ENCODE measurements around the gene RAPGEFL1. TPM values are rescaled to one million over a fixed set of nuclear protein-coding genes. Genes with fewer than 3 reads are reported as not detected.
A peak's percentile ranks its signal among the peaks of the same experiment; 100 is the strongest.
"Not testable (repeated sequence)": the region's sequence is repeated elsewhere in the genome, so short reads cannot be mapped to it uniquely, and the experiment has no call there.

The RAPGEFL1 gene
- total RNA-seq, 2 experiments from 2014 or later: 3.1 to 4.0 TPM

DNA sequence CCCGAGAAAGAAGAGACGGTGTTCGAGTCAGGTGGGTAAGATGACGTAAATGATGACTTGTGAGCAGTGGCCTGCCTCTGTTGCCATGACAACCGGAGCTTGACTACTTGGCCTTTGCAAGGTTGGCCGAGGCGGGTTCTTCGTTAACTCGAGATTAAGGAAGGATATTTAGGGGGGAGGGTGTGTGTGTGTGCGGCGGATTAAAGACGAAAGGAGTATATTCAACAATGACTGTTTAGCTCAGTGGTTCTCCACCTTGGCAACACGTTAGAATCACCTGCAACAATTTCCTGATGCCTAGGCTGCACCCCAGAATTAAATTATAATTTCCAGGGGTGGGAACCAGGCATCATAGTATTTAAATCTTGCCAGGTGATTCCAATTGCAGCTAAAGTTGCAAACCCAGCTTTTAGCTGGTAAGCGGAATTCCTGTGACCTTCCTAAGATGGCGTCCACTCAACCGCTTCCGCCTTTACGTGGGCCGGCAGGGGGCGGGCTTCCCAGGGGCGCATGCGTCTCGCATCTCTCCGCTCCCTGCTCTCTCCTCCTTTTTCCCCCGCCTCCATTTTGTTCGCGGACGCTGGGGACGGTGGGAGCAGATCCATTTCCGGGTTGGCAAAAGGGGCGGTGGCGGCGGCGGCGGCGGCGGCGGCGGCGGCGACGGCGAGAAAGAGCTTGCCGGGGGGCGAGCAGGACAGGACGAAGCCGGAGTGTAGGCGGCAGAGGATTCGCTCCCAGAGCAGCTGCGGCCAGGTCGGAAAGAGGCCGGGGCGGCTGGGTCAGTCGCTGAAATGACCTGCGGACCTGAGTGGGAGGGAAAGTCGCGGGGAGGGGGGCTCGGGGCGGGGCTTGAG lies 41.7 kb downstream of the RAPGEFL1 start, which contains the start of gene WIPF2:
Gene WIPF2 (plus strand): TSS at position 565 of the 854 bp plus-strand sequence. CDS start 37,156 bp downstream, outside the sequence.
- peaks cover 24% of the 10 kb centered on the region for H3K4me1 Mint-ChIP-seq (ENCODE audit: low read depth)
- H3K27me3 Mint-ChIP-seq (ENCODE audit: low read depth): no peaks in the 10 kb centered on the region
- H3K4me3 Mint-ChIP-seq: peak within 1 kb of the TSS; percentile 82
- DNase-seq: peak; percentile 99
- CTCF ChIA-PET: interaction anchor here (0.7 to 2.3 kb wide), 21 partner anchors 11 to 140 kb away, joined by 3 to 11 read pairs (median 4); no protein-coding TSS in a partner anchor
- H3K27ac Mint-ChIP-seq: peak within 1 kb of the TSS; percentile 95
- intact Hi-C loops (cut with micrococcal nuclease): loop anchor here (1.0 to 10.0 kb wide), 5 partner anchors 64 to 326 kb away; partner anchors contain the start of genes CASC3 and CDC6
- H3K36me3 Mint-ChIP-seq (ENCODE audit: low read depth): peaks cover 1% of the 10 kb centered on the region
- no peaks in the 10 kb centered on the region for H3K9me3 Mint-ChIP-seq

DNA sequence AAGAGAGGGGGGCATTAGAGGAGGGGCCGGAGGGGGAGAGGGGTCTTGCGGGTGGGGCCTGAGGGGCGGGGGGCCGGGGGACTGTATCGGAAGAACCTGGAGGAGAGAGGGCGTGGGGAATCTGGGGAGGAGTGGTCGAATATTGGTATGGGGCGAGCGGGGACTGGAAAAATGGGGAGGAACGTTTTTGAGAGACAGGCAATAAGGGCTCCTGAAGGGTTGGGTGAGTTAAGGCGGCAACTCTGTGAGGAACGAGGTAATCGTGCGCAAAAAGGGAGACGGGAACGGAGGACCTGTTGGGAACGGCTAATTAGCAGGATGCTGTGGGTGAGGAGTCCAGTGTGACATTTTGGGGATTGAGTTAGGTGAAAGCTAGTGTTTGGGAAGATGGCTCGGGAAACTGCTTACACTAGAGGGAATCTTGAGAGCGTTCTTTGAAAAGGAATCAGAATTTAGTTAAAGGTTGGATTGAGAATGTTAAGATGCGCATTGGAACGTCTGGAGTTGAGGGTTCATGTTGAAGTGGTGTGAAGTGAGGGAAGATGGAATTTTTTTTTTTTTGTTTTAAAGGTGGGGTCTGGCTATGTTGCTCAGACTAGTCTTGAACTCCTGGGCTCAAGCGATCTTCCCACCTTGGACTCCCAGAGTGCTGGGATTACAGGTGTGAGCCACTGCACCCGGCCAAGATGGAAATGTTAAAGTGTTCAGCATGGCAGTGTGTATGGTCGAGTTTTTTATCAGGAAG lies 42.5 kb downstream of the RAPGEFL1 start:
- Mint-ChIP-seq H3K4me1 (ENCODE audit: low read depth) (peaks cover 28% of the 10 kb centered on the region), H3K27ac (peak overlapping the region; percentile 18), H3K9me3 (no peaks in the 10 kb centered on the region), H3K36me3 (ENCODE audit: low read depth) (peaks cover 1% of the 10 kb centered on the region), H3K27me3 (ENCODE audit: low read depth) (no peaks in the 10 kb centered on the region), H3K4me3 (peak overlapping the region; percentile 82)
- CTCF ChIA-PET: interaction anchor here (1.0 to 2.3 kb wide), 6 partner anchors 11 to 54 kb away, joined by 3 to 11 read pairs (median 4); no protein-coding TSS in a partner anchor
- intact Hi-C loops (cut with micrococcal nuclease): loop anchor here (1.0 to 10.0 kb wide), 4 partner anchors 68 to 325 kb away; partner anchors contain the start of genes CASC3 and CDC6
- DNase-seq: peak; percentile 48

DNA sequence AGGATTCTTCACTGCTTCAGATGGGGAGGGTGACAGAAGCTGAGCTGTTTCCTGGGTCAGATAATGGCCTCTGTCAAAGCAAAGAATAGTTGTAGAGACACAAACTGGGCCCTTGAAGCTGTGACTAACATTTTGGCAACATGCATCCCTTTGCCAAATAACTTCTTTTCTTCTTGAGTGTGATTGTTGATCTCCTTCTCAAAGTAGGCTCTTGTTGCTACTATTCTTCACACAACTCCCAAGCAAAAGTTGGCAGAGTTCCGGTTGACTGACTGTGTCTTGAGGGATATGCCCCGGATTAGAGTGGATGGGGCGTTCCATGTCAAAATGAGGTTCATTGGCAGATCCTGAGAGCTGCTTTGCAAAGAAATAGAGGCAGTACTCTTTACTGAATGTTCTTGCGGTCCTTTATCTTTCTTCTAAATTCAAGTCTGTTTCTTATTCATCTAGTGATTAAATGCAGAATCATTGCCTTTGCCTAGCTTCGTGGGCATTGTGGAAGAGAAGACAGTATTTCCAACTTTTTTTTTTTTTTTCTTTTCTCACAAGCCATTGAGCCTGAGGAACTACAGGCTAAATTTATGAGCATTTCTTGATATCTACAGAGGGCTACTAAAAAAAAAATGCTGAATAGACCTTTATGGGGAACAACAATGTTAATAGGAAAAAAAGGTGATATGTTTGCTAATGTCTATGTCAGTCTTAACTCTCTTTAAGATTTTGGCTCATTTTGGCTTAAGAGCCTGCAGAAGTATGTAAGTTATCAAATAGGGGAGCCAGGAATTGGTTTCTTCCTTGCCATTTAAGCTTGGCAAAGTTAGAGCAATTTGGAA lies 47.7 kb downstream of the RAPGEFL1 start:
- Mint-ChIP-seq H3K9me3 (no peaks in the 10 kb centered on the region), H3K27ac (no peak overlapping the region), H3K36me3 (ENCODE audit: low read depth) (peaks cover 4% of the 10 kb centered on the region), H3K4me1 (ENCODE audit: low read depth) (peaks cover 25% of the 10 kb centered on the region), H3K27me3 (ENCODE audit: low read depth) (no peaks in the 10 kb centered on the region), H3K4me3 (no peak overlapping the region)
- intact Hi-C loops (cut with micrococcal nuclease): no loop called here
- CTCF ChIA-PET: interaction anchor here (0.6 kb wide), 2 partner anchors 145 to 262 kb away, joined by 3 read pairs; no protein-coding TSS in a partner anchor
- DNase-seq: no peak

DNA sequence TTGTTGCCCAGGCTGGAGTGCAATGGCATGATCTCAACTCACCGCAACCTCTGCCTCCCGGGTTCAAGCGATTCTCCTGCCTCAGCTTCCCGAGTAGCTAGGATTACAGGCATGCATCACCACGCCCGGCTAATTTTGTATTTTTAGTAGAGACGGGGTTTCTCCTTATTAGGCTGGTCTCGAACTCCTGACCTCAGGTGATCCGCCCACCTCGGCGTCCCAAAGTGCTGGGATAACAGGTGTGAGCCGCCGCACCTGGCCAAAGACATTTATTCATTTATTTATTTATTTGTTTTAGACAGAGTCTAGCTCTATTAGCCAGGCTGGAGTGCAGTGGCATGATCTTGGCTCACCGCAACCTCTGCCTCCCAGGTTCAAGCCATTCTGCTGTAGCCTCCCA lies 51.9 kb downstream of the RAPGEFL1 start:
- intact Hi-C loops (cut with micrococcal nuclease); H3K9me3 Mint-ChIP-seq; H3K4me3 Mint-ChIP-seq; DNase-seq; H3K27me3 Mint-ChIP-seq (ENCODE audit: low read depth); H3K27ac Mint-ChIP-seq: not testable (repeated sequence)
- peaks cover 12% of the 10 kb centered on the region for H3K4me1 Mint-ChIP-seq (ENCODE audit: low read depth)
- peaks cover 12% of the 10 kb centered on the region for H3K36me3 Mint-ChIP-seq (ENCODE audit: low read depth)
- CTCF ChIA-PET: interaction anchor here (0.7 to 2.1 kb wide), 3 partner anchors 27 to 154 kb away, joined by 3 to 5 read pairs (median 3); no protein-coding TSS in a partner anchor

DNA sequence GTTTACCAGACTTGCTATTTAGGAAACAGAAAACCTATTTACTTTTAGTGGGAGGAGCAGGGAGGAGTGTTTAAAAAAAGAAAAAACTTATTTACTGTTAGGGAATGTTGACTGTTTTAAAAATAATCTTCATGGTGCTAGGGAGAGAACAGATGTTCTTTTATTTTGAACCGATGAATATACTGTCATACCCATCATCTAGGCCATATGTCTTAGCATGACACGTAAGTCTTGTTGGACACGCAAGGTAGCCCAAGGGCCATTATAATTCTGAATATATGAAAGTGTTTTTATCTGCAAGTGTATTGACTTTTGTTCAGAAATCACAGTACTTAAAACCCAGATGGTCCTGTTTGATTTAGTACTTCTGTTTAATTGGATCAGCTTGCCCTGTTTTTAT lies 53.4 kb downstream of the RAPGEFL1 start:
- Mint-ChIP-seq H3K36me3 (ENCODE audit: low read depth) (peaks cover 15% of the 10 kb centered on the region), H3K4me3 (no peak overlapping the region), H3K27me3 (ENCODE audit: low read depth) (no peaks in the 10 kb centered on the region), H3K9me3 (no peaks in the 10 kb centered on the region), H3K4me1 (ENCODE audit: low read depth) (peaks cover 4% of the 10 kb centered on the region), H3K27ac (no peak overlapping the region)
- no peak for DNase-seq
- intact Hi-C loops (cut with micrococcal nuclease): no loop called here
- CTCF ChIA-PET: interaction anchor here (0.6 to 2.1 kb wide), 2 partner anchors 29 to 33 kb away, joined by 4 to 5 read pairs; no protein-coding TSS in a partner anchor

DNA sequence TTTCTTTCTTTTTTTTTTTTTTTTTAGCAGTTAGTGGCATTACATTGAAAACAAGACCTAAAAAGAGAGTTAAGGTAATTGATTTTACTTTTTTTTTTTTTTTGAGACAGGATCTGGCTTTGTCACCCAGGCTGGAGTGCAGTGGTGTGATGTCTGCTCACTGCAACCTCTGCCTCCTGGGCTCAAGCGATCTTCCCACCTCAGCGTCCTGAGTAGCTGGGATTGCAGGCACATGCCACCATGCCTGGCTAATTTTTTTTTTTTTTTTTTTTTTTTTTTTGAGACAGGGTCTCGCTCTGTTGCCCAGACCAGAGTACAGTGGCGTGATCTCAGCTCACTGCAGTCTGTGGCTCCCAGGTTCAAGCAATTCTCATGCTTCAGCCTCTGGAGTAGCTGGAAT lies 54.7 kb downstream of the RAPGEFL1 start:
- CTCF ChIA-PET: interaction anchor here (0.6 to 1.5 kb wide), 2 partner anchors 14 to 165 kb away, joined by 4 to 5 read pairs; no protein-coding TSS in a partner anchor
- DNase-seq; H3K27me3 Mint-ChIP-seq (ENCODE audit: low read depth); H3K27ac Mint-ChIP-seq; intact Hi-C loops (cut with micrococcal nuclease); H3K4me1 Mint-ChIP-seq (ENCODE audit: low read depth); H3K4me3 Mint-ChIP-seq; H3K9me3 Mint-ChIP-seq: not testable (repeated sequence)
- peaks cover 14% of the 10 kb centered on the region for H3K36me3 Mint-ChIP-seq (ENCODE audit: low read depth)

DNA sequence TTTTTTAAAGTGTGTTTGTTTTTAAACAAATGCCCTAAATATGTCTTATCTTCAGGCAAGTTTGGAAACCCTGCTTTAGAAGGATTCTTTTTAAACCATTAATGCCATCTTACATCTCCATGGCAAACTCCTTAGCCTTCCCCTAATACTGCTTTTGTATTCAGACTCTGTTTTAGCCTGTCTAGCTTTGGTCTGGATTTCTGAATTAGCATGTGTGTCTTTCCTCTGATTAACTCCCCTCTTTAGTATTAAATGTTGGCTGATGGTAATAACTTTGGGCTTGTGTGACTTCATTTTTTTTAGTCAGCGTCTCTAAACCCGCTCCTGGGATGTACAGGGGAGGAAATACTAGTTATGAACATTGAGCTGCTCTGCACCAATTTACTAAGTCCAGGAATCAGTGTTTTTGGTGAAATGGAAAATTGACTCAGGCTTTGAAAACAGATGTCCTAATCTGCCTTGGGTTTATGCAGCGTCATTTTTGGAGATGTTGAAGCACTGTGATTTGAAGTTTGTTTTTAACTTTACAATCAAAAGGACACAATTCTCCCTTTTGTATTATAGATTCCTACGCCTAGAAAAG lies 64.1 kb downstream of the RAPGEFL1 start:
- Mint-ChIP-seq H3K36me3 (ENCODE audit: low read depth) (peaks cover 1% of the 10 kb centered on the region), H3K4me3 (no peak overlapping the region), H3K9me3 (no peaks in the 10 kb centered on the region), H3K4me1 (ENCODE audit: low read depth) (peaks cover 32% of the 10 kb centered on the region), H3K27ac (no peak overlapping the region), H3K27me3 (ENCODE audit: low read depth) (no peaks in the 10 kb centered on the region)
- intact Hi-C loops (cut with micrococcal nuclease): no loop called here
- no peak for DNase-seq
- CTCF ChIA-PET: interaction anchor here (1.5 kb wide), 1 partner anchor 39 kb away, joined by 4 read pairs; no protein-coding TSS in a partner anchor

DNA sequence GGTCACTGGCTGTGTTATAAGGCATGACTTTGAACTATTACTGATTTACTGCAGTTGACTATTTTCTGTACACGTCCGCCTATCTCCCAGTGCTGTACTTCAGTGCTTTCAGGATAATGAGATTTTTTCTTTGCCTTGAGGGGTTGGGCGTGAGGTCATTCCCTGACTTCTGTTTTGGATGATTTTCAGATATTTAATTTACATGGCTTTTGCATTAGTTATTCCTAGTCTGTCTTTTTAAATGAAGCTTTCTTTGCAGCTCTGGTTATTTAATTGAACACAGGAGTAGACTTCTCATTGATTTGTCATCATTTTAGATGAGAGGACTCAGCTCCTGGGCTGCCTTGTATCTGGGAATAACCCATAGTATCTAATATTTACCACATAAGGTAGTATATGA lies 65.5 kb downstream of the RAPGEFL1 start:
- H3K27me3 Mint-ChIP-seq (ENCODE audit: low read depth): no peaks in the 10 kb centered on the region
- intact Hi-C loops (cut with micrococcal nuclease): no loop called here
- CTCF ChIA-PET: interaction anchor here (0.8 kb wide), 2 partner anchors 41 to 174 kb away, joined by 3 to 5 read pairs; no protein-coding TSS in a partner anchor
- peaks cover 1% of the 10 kb centered on the region for H3K36me3 Mint-ChIP-seq (ENCODE audit: low read depth)
- H3K4me3 Mint-ChIP-seq: no peak overlapping the region
- no peaks in the 10 kb centered on the region for H3K9me3 Mint-ChIP-seq
- no peak for DNase-seq
- H3K4me1 Mint-ChIP-seq (ENCODE audit: low read depth): peaks cover 33% of the 10 kb centered on the region
- H3K27ac Mint-ChIP-seq: no peak overlapping the region

DNA sequence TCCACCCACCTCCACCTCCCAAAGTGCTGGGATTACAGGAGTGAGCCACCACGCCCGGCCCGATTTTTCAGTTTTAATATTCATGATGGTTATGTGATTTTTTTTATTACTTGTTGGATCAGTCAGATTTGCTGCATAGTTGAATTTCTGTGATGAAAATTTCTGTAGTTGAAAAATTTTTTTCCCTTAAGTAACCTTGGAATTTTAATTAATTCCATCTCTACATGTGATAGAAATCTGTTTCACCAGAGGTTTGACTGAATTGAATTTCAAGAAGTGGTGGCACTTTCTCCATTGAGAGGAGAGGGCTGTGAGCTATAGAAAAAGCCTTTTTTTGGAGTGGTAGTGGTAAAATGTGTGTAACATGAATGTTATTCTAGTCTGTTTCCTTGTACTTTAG lies 66.5 kb downstream of the RAPGEFL1 start:
- Mint-ChIP-seq H3K27ac (no peak overlapping the region), H3K9me3 (no peaks in the 10 kb centered on the region), H3K4me3 (no peak overlapping the region), H3K27me3 (ENCODE audit: low read depth) (no peaks in the 10 kb centered on the region), H3K36me3 (ENCODE audit: low read depth) (peaks cover 1% of the 10 kb centered on the region), H3K4me1 (ENCODE audit: low read depth) (peaks cover 34% of the 10 kb centered on the region)
- intact Hi-C loops (cut with micrococcal nuclease): no loop called here
- CTCF ChIA-PET: no interaction called here
- DNase-seq: no peak

DNA sequence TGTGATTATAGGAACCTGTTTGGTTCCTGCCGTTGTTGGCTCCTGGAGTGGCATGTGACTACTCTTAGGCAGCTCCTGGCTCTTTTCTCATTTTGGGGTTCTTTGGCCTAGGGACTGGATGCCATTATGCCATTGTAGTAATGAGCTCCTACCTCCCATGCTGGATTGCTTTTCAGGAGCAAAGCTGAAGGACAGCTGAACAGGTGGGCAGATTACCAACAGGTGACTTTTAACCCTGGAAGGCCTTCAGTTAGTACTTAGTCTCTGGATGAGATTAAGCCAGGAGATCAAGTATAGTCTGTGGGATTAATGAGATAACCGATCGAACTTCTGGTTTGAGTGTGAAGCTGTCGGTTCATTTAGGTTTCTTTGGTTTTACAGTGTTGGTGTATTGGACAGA lies 67.0 kb downstream of the RAPGEFL1 start:
- peaks cover 38% of the 10 kb centered on the region for H3K4me1 Mint-ChIP-seq (ENCODE audit: low read depth)
- no peak for DNase-seq
- CTCF ChIA-PET: interaction anchor here (0.6 to 1.1 kb wide), 3 partner anchors 31 to 45 kb away, joined by 3 read pairs; no protein-coding TSS in a partner anchor
- H3K27me3 Mint-ChIP-seq (ENCODE audit: low read depth): no peaks in the 10 kb centered on the region
- H3K9me3 Mint-ChIP-seq: no peaks in the 10 kb centered on the region
- no peak overlapping the region for H3K27ac Mint-ChIP-seq
- intact Hi-C loops (cut with micrococcal nuclease): no loop called here
- H3K36me3 Mint-ChIP-seq (ENCODE audit: low read depth): peaks cover 1% of the 10 kb centered on the region
- no peak overlapping the region for H3K4me3 Mint-ChIP-seq

Measured in activated naive CD4-positive, alpha-beta T cell treated with anti-CD3 and anti-CD28 coated beads for 36 hours (primary cell).